Neural crest cell (in vitro differentiated cells): ENCODE results near the gene ASPN. TPM values are rescaled to one million over a fixed set of nuclear protein-coding genes. Genes with fewer than 3 reads are reported as not detected.

Experiments used
- DNase-seq: peaks from one replicate; pipeline ENCODE4 v3.0.0; 2021; ENCODE audit warnings: low read depth, mixed read lengths, low spot score
- H3K27ac Mint-ChIP-seq: one replicate; pipeline ENCODE4 v1.8.0; 2021; ENCODE audit warnings: mild to moderate bottlenecking, mixed read lengths; ENCODE audit not compliant: unreplicated experiment
- H3K27me3 Mint-ChIP-seq: 2 replicates; pipeline ENCODE4 v1.8.0; 2021; ENCODE audit warnings: low read depth, mild to moderate bottlenecking, mixed read lengths
- H3K36me3 Mint-ChIP-seq: 2 replicates; pipeline ENCODE4 v1.8.0; 2021; ENCODE audit warnings: low read depth, mild to moderate bottlenecking, mixed read lengths
- H3K4me1 Mint-ChIP-seq: 2 replicates; pipeline ENCODE4 v1.8.0; 2021; ENCODE audit warnings: mixed read lengths
- H3K4me3 Mint-ChIP-seq: one replicate; pipeline ENCODE4 v1.8.0; 2021; ENCODE audit warnings: mild to moderate bottlenecking, mixed read lengths
- H3K9me3 Mint-ChIP-seq: 2 replicates; pipeline ENCODE4 v1.8.0; 2021; ENCODE audit warnings: mixed read lengths
- CTCF ChIP-seq: fragments of 200-600 bp; sonication (generic); conservative IDR thresholded peaks from 2 replicates; pipeline ENCODE4 v1.5.0; 2021; ENCODE audit warnings: antibody characterized with exemption, mild to moderate bottlenecking
- total RNA-seq: library from RNA; stranded (reverse); gene quantifications from 2 replicates; pipeline ENCODE4 v1.2.1, GENCODE V29; 2021

Gene ASPN
- total RNA-seq, 1 donor from 2014 or later, result not detected

- no peak overlapping the region for H3K4me3 Mint-ChIP-seq
- peaks cover 4% of the 10 kb centered on the region for H3K9me3 Mint-ChIP-seq
- no peak for TF ChIP-seq CTCF
- no peaks in the 10 kb centered on the region for H3K36me3 Mint-ChIP-seq
- no peak for DNase-seq
- H3K27me3 Mint-ChIP-seq, result no peaks in the 10 kb centered on the region
- H3K4me1 Mint-ChIP-seq, result peaks cover 4% of the 10 kb centered on the region
- H3K27ac Mint-ChIP-seq, result no peak overlapping the region
Measured at GRCh38 chr9:92527291-92527828, 45.1 kb upstream of the ASPN start.

- Mint-ChIP-seq H3K4me1 (peaks cover 4% of the 10 kb centered on the region), H3K9me3 (no peaks in the 10 kb centered on the region), H3K36me3 (no peaks in the 10 kb centered on the region), H3K4me3 (no peak overlapping the region), H3K27ac (no peak overlapping the region), H3K27me3 (no peaks in the 10 kb centered on the region)
- no peak for TF ChIP-seq CTCF
- DNase-seq, result no peak
Measured at GRCh38 chr9:92525306-92525705, 43.0 kb upstream of the ASPN start.

- Mint-ChIP-seq H3K9me3 (no peaks in the 10 kb centered on the region), H3K27me3 (no peaks in the 10 kb centered on the region), H3K4me1 (peaks cover 4% of the 10 kb centered on the region), H3K27ac (no peak overlapping the region), H3K4me3 (no peak overlapping the region), H3K36me3 (no peaks in the 10 kb centered on the region)
- no peak for TF ChIP-seq CTCF
- no peak for DNase-seq
Measured at GRCh38 chr9:92524881-92525280, 42.6 kb upstream of the ASPN start.

- no peak for DNase-seq
- Mint-ChIP-seq H3K27ac (no peak overlapping the region), H3K36me3 (no peaks in the 10 kb centered on the region), H3K27me3 (no peaks in the 10 kb centered on the region), H3K4me3 (no peak overlapping the region), H3K4me1 (peaks cover 4% of the 10 kb centered on the region), H3K9me3 (peaks cover 3% of the 10 kb centered on the region)
- TF ChIP-seq CTCF, result no peak
Measured at GRCh38 chr9:92522983-92523970, 41.0 kb upstream of the ASPN start.

GRCh38 chr9:92520837-92521236 lies 38.5 kb upstream of the ASPN start:
- no peak for TF ChIP-seq CTCF
- Mint-ChIP-seq H3K36me3 (no peaks in the 10 kb centered on the region), H3K27ac (no peak overlapping the region), H3K4me3 (no peak overlapping the region), H3K4me1 (peaks cover 10% of the 10 kb centered on the region), H3K9me3 (peaks cover 3% of the 10 kb centered on the region), H3K27me3 (no peaks in the 10 kb centered on the region)
- no peak for DNase-seq
